ENCODE measurements around the gene EHF.

DNA sequence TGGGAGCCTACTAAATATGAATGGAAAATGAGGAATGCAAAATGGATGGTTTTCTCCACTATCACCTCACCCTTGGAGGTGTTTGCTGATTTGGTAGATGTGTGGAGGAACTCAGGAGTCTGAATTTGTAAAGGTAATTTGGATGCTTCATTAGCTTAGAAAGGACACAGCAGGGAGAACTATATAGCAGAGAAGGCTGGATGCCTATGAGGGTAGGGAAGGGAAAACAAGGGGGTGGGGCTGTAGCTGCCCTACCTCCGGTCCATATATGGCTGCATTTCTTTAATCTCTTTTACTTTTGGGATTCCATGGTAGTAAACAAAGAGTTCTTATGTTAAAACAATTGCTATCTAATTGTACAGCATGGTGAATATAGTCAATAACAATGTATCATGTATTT lies 4.8 kb upstream of the EHF start:
- TF ChIP-seq, protein P1, sequence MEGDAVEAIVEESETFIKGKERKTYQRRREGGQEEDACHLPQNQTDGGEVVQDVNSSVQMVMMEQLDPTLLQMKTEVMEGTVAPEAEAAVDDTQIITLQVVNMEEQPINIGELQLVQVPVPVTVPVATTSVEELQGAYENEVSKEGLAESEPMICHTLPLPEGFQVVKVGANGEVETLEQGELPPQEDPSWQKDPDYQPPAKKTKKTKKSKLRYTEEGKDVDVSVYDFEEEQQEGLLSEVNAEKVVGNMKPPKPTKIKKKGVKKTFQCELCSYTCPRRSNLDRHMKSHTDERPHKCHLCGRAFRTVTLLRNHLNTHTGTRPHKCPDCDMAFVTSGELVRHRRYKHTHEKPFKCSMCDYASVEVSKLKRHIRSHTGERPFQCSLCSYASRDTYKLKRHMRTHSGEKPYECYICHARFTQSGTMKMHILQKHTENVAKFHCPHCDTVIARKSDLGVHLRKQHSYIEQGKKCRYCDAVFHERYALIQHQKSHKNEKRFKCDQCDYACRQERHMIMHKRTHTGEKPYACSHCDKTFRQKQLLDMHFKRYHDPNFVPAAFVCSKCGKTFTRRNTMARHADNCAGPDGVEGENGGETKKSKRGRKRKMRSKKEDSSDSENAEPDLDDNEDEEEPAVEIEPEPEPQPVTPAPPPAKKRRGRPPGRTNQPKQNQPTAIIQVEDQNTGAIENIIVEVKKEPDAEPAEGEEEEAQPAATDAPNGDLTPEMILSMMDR (IDR thresholded peaks at IDR 0.05) = no peak
- no peak for TF ChIP-seq POLR2A (IDR thresholded peaks at IDR 0.05)

Data from body of pancreas (tissue), 4 donors.